Fibroblast of mammary gland (primary cell): ENCODE measurements around the gene PLAAT3.
A peak's percentile ranks its signal among the peaks of the same experiment; 100 is the strongest.
"Not testable (repeated sequence)": the region's sequence is repeated elsewhere in the genome, so short reads cannot be mapped to it uniquely, and the experiment has no call there.

Experiments
- DNase-seq: peaks from one replicate; pipeline ENCODE4 v3.0.0-alpha.2; 2010; ENCODE audit warnings: low read depth
- H3K4me3 ChIP-seq: 2 replicates; pipeline ENCODE4 v1.5.1; 2011; ENCODE audit warnings: low read depth, mild to moderate bottlenecking, low read length, moderate library complexity; ENCODE audit not compliant: control insufficient read depth
- CTCF ChIP-seq: conservative IDR thresholded peaks from 2 replicates; pipeline ENCODE4 v1.5.1; 2011; ENCODE audit warnings: low read depth, low read length, inconsistent platforms; ENCODE audit not compliant: control insufficient read depth, insufficient read depth

The PLAAT3 gene

GRCh38 chr11:63609971-63610580, 4.2 kb downstream of the PLAAT3 start:
- peak; percentile 63 for DNase-seq
- no peak for TF ChIP-seq CTCF
- H3K4me3 ChIP-seq: no peak overlapping the region

GRCh38 chr11:63609536-63609935, 4.7 kb downstream of the PLAAT3 start:
- DNase-seq: no peak
- TF ChIP-seq CTCF: no peak
- no peak overlapping the region for H3K4me3 ChIP-seq

- TF ChIP-seq CTCF: no peak
- no peak overlapping the region for H3K4me3 ChIP-seq
- DNase-seq: peak; percentile 87
These were observed 5.6 kb downstream of the PLAAT3 start for GRCh38 chr11:63608353-63609345.

GRCh38 chr11:63603180-63603518, 11.1 kb downstream of the PLAAT3 start:
- no peak overlapping the region for H3K4me3 ChIP-seq
- peak; percentile 41 for DNase-seq
- TF ChIP-seq CTCF: no peak

GRCh38 chr11:63602290-63603179, 11.7 kb downstream of the PLAAT3 start:
- not testable (repeated sequence) for H3K4me3 ChIP-seq
- DNase-seq: peak; percentile 71

GRCh38 chr11:63599211-63600122, 14.8 kb downstream of the PLAAT3 start:
- no peak overlapping the region for H3K4me3 ChIP-seq
- no peak for TF ChIP-seq CTCF
- peak; percentile 88 for DNase-seq
